Adrenal gland (tissue), 5 donors: ENCODE results near the gene KCNE1.
"Not testable (repeated sequence)": the region's sequence is repeated elsewhere in the genome, so short reads cannot be mapped to it uniquely, and the experiment has no call there.

Experiments used
- POLR2A ChIP-seq, 2 donors: fragments of 450-650 bp; IDR thresholded peaks; one replicate each; pipeline ENCODE4 v1.6.1; 2017; ENCODE audit warnings: antibody characterized with exemption in 2 of 2, mild to moderate bottlenecking in 2 of 2, moderate library complexity in 1 of 2
- TF ChIP-seq, protein P1 (sequence below), 6 experiments: fragments of 450-650 bp in 4 of 6; fragments of 200-600 bp in 2 of 6; sonication (generic) in 1 of 6; IDR thresholded peaks; 1 replicate in 5 of 6; 2 replicates in 1 of 6; pipeline versions ENCODE4 v1.5.1 to v1.8.0; 2016 to 2021; ENCODE audit warnings: antibody characterized with exemption in 6 of 6, mild to moderate bottlenecking in 2 of 6, moderate library complexity in 1 of 6
- donor health status: DM: no; HTN: no; CAD: no.

DNA sequence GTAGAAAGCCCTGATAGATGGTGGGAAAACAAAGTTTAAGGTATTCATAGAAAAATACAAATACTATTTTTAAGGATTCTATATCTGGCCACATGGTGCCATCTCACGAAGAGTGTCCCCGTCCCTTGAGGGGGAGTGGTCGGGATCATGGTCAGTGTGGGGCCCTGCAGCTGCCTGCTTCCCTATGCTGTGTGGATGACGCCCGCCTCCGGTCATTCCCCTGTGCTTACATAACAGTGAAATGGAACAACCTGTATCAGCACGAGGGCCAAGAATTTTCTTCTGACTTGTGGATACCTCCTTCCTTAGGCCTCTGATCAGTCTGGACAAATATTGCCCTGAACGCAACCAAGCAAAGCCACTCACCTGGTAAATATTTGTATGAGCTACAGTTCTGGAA is 84.7 kb downstream of the KCNE1 start:
- TF ChIP-seq, protein P1, sequence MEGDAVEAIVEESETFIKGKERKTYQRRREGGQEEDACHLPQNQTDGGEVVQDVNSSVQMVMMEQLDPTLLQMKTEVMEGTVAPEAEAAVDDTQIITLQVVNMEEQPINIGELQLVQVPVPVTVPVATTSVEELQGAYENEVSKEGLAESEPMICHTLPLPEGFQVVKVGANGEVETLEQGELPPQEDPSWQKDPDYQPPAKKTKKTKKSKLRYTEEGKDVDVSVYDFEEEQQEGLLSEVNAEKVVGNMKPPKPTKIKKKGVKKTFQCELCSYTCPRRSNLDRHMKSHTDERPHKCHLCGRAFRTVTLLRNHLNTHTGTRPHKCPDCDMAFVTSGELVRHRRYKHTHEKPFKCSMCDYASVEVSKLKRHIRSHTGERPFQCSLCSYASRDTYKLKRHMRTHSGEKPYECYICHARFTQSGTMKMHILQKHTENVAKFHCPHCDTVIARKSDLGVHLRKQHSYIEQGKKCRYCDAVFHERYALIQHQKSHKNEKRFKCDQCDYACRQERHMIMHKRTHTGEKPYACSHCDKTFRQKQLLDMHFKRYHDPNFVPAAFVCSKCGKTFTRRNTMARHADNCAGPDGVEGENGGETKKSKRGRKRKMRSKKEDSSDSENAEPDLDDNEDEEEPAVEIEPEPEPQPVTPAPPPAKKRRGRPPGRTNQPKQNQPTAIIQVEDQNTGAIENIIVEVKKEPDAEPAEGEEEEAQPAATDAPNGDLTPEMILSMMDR (IDR thresholded peaks at IDR 0.05): not testable (repeated sequence)
- TF ChIP-seq POLR2A (IDR thresholded peaks at IDR 0.05): not testable (repeated sequence)
